ENCODE results near the gene PCDH20. TPM values are rescaled to one million over a fixed set of nuclear protein-coding genes. Genes with fewer than 3 reads are reported as not detected.
"Not testable (repeated sequence)": the region's sequence is repeated elsewhere in the genome, so short reads cannot be mapped to it uniquely, and the experiment has no call there.

Gene PCDH20
- total RNA-seq, 4 donors from 2014 or later = 0.16 to 1.0 (median 0.48) TPM

DNA sequence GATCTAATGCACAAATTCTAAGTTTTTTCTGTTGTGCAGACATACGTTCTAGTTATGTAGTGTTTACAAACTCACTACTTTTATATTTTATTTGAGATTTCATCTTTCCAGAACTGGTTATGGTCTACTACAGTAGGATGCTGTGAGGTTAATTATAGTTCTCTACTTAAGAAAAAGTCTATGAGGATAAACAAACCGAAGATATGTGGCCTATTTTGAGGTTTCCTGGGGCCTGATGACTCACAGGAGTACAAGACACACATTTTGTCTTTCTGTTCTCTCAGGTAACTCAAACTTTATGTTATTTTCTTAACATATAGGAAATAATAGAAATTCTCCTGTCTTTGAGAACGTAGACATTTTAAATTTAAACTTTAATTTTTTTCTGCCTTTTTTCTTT is 45.1 kb downstream of the PCDH20 start:
- intact Hi-C loops (cut with DNase I; ENCODE audit: low total_unique reads) = no loop called here
- H3K4me1 ChIP-seq = no peaks in the 10 kb centered on the region
- TF ChIP-seq POLR2A (IDR thresholded peaks at IDR 0.05) = no peak
- TF ChIP-seq, protein P1, sequence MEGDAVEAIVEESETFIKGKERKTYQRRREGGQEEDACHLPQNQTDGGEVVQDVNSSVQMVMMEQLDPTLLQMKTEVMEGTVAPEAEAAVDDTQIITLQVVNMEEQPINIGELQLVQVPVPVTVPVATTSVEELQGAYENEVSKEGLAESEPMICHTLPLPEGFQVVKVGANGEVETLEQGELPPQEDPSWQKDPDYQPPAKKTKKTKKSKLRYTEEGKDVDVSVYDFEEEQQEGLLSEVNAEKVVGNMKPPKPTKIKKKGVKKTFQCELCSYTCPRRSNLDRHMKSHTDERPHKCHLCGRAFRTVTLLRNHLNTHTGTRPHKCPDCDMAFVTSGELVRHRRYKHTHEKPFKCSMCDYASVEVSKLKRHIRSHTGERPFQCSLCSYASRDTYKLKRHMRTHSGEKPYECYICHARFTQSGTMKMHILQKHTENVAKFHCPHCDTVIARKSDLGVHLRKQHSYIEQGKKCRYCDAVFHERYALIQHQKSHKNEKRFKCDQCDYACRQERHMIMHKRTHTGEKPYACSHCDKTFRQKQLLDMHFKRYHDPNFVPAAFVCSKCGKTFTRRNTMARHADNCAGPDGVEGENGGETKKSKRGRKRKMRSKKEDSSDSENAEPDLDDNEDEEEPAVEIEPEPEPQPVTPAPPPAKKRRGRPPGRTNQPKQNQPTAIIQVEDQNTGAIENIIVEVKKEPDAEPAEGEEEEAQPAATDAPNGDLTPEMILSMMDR (IDR thresholded peaks at IDR 0.05 in 4 of 5, conservative IDR thresholded peaks at IDR 0.05 in 1 of 5) = no peak
- no peak overlapping the region for H3K4me3 ChIP-seq
- H3K9me3 ChIP-seq = no peaks in the 10 kb centered on the region
- no peak for ATAC-seq
- H3K27ac ChIP-seq = no peak overlapping the region
- DNase-seq = no peak
- no peaks in the 10 kb centered on the region for H3K36me3 ChIP-seq
- in situ Hi-C loops (cut with MboI; ENCODE audit: low sequenced_read_pairs in 4 of 4) = no loop called here
- no peaks in the 10 kb centered on the region for H3K27me3 ChIP-seq

DNA sequence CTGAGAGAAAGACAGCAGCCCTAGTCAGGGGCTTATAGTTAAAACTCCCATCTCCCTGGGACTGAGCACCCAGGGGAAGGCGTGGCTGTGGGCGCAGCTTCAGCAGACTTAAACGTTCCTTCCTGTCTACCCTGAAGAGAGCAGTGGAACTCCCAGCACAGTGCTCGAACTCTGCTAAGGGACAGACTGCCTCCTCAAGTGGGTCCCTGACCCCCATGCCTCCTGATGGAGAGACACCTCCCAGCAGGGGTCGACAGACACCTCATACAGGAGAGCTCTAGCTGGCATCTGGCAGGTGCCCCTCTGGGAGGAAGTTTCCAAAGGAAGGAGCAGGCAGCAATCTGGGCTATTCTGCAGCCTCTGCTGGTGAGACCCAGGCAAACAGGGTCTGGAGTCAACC is 51.0 kb downstream of the PCDH20 start:
- H3K4me3 ChIP-seq; H3K27ac ChIP-seq; H3K9me3 ChIP-seq; intact Hi-C loops (cut with DNase I; ENCODE audit: low total_unique reads); H3K36me3 ChIP-seq; ATAC-seq; H3K4me1 ChIP-seq; DNase-seq; in situ Hi-C loops (cut with MboI; ENCODE audit: low sequenced_read_pairs in 4 of 4); H3K27me3 ChIP-seq: not testable (repeated sequence)

DNA sequence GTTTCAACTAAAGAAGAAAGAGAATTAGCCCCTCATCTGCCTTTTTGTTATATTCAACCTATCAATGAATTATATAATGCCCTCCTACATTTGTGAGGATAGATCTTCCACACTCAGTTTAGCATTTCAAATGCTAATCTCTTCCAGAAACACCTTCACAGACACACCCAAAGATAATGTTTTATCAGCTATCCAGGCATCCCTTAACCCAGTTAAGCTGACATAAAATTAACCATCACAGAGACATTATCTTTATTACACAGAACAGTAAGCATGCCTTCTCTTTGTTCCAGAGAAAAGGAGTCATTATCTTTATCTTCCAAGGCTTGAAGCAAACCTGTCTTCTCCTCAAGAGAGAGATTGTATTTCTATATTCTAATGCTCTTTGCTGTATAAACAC is 53.1 kb downstream of the PCDH20 start:
- in situ Hi-C loops (cut with MboI; ENCODE audit: low sequenced_read_pairs in 4 of 4) = no loop called here
- intact Hi-C loops (cut with DNase I; ENCODE audit: low total_unique reads) = no loop called here
- Histone ChIP-seq H3K27me3 (no peaks in the 10 kb centered on the region), H3K4me3 (no peak overlapping the region), H3K4me1 (no peaks in the 10 kb centered on the region), H3K36me3 (no peaks in the 10 kb centered on the region), H3K9me3 (no peaks in the 10 kb centered on the region), H3K27ac (no peak overlapping the region)
- ATAC-seq (no peak), DNase-seq (no peak)
- TF ChIP-seq, protein P1 (IDR thresholded peaks at IDR 0.05 in 4 of 5, conservative IDR thresholded peaks at IDR 0.05 in 1 of 5) = no peak
- TF ChIP-seq POLR2A (IDR thresholded peaks at IDR 0.05) = no peak

Measured in gastrocnemius medialis (tissue), 4 donors.